ENCODE data around the gene RASA3.

Gene RASA3

GRCh38 chr13:114063545-114064449, 68.6 kb downstream of the RASA3 start:
- DNase-seq: no peak

- DNase-seq: no peak
These were observed 69.7 kb downstream of the RASA3 start for GRCh38 chr13:114062754-114063153.

GRCh38 chr13:114062341-114062740, 70.1 kb downstream of the RASA3 start:
- DNase-seq: no peak

- no peak for DNase-seq
These were observed 70.7 kb downstream of the RASA3 start for GRCh38 chr13:114061744-114062143.

GRCh38 chr13:114061047-114061446, 71.4 kb downstream of the RASA3 start:
- no peak for DNase-seq

GRCh38 chr13:114059946-114060860, 72.2 kb downstream of the RASA3 start:
- DNase-seq: no peak

- DNase-seq: no peak
These were observed 73.0 kb downstream of the RASA3 start for GRCh38 chr13:114059428-114059827.

- DNase-seq: no peak
These were observed 74.2 kb downstream of the RASA3 start for GRCh38 chr13:114058051-114058867.

- no peak for DNase-seq
These were observed 75.0 kb downstream of the RASA3 start for GRCh38 chr13:114057166-114058050.

GRCh38 chr13:114056205-114057013, 76.0 kb downstream of the RASA3 start:
- DNase-seq: no peak

- DNase-seq: no peak
These were observed 76.7 kb downstream of the RASA3 start for GRCh38 chr13:114055766-114056165.

- DNase-seq: no peak
These were observed 77.5 kb downstream of the RASA3 start for GRCh38 chr13:114054830-114055439.

- no peak for DNase-seq
These were observed 78.2 kb downstream of the RASA3 start for GRCh38 chr13:114054264-114054663.

GRCh38 chr13:114053026-114053425, 79.4 kb downstream of the RASA3 start:
- no peak for DNase-seq

- no peak for DNase-seq
These were observed 81.6 kb downstream of the RASA3 start for GRCh38 chr13:114050536-114051450.

- no peak for DNase-seq
These were observed 82.8 kb downstream of the RASA3 start for GRCh38 chr13:114049626-114050101.

- DNase-seq: no peak
These were observed 83.4 kb downstream of the RASA3 start for GRCh38 chr13:114049026-114049425.

- DNase-seq: no peak
These were observed 84.0 kb downstream of the RASA3 start for GRCh38 chr13:114048443-114048842.

- no peak for DNase-seq
These were observed 85.0 kb downstream of the RASA3 start for GRCh38 chr13:114047358-114047881.
